MM.1S (cell line): Measurements from ENCODE around the gene RAMACL.

Experiments
- EZH2phosphoT487 ChIP-seq: fragments of 300-600 bp; sonication (generic); IDR thresholded peaks from 2 replicates; pipeline ENCODE4 v1.6.1; 2018; ENCODE audit warnings: antibody characterized with exemption, low read length
- TF ChIP-seq, protein P1 (sequence below): fragments of 300-600 bp; sonication (generic); IDR thresholded peaks from 2 replicates; pipeline ENCODE4 v1.5.1; 2016; ENCODE audit warnings: antibody characterized with exemption, low read length, mixed read lengths

- TF ChIP-seq, protein P1, sequence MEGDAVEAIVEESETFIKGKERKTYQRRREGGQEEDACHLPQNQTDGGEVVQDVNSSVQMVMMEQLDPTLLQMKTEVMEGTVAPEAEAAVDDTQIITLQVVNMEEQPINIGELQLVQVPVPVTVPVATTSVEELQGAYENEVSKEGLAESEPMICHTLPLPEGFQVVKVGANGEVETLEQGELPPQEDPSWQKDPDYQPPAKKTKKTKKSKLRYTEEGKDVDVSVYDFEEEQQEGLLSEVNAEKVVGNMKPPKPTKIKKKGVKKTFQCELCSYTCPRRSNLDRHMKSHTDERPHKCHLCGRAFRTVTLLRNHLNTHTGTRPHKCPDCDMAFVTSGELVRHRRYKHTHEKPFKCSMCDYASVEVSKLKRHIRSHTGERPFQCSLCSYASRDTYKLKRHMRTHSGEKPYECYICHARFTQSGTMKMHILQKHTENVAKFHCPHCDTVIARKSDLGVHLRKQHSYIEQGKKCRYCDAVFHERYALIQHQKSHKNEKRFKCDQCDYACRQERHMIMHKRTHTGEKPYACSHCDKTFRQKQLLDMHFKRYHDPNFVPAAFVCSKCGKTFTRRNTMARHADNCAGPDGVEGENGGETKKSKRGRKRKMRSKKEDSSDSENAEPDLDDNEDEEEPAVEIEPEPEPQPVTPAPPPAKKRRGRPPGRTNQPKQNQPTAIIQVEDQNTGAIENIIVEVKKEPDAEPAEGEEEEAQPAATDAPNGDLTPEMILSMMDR = no peak
- no peak for TF ChIP-seq EZH2phosphoT487
Measured at GRCh38 chr6:166597711-166598440, 11.4 kb upstream of the RAMACL start.
